GM23338 (cell line): Measurements from ENCODE around the gene CRABP1. TPM values are rescaled to one million over a fixed set of nuclear protein-coding genes. Genes with fewer than 3 reads are reported as not detected.

Experiments used
- ATAC-seq: fragments of 200-7000 bp; cut with Tn5 transposase; 3 replicates; pipeline ENCODE4 v1.9.1; 2020
- DNase-seq: peaks from one replicate; pipeline ENCODE4 v3.0.0-alpha.2; 2015; ENCODE audit warnings: low spot score
- H2AFZ ChIP-seq: fragments of 200-600 bp; sonication (generic); 2 replicates; pipeline ENCODE4 v1.8.0; 2016; ENCODE audit warnings: antibody characterized with exemption, mild to moderate bottlenecking, moderate library complexity
- H3F3A ChIP-seq: fragments of 200-600 bp; sonication (generic); replicated peaks from 2 replicates; pipeline ENCODE4 v1.8.0; 2017; ENCODE audit warnings: antibody characterized with exemption, mixed run types, low read depth
- H3K27ac ChIP-seq: fragments of 200-600 bp; sonication (generic); 2 replicates; pipeline ENCODE4 v1.6.1; 2016; ENCODE audit warnings: low read depth
- H3K27me3 ChIP-seq: fragments of 200-600 bp; sonication (generic); 2 replicates; pipeline ENCODE4 v1.8.0; 2016; ENCODE audit warnings: mild to moderate bottlenecking, mixed run types, moderate library complexity; ENCODE audit not compliant: insufficient read depth
- H3K36me3 ChIP-seq: fragments of 200-600 bp; sonication (generic); 2 replicates; pipeline ENCODE4 v1.8.0; 2016; ENCODE audit warnings: mild to moderate bottlenecking; ENCODE audit not compliant: insufficient read depth
- H3K4me1 ChIP-seq: fragments of 200-600 bp; sonication (generic); 2 replicates; pipeline ENCODE4 v1.8.0; 2016; ENCODE audit warnings: mild to moderate bottlenecking, moderate library complexity; ENCODE audit not compliant: insufficient read depth
- H3K4me2 ChIP-seq: fragments of 200-600 bp; sonication (generic); 2 replicates; pipeline ENCODE4 v1.7.1; 2017; ENCODE audit warnings: mixed run types
- H3K4me3 ChIP-seq: fragments of 200-600 bp; sonication (generic); 2 replicates; pipeline ENCODE4 v1.6.1; 2016; ENCODE audit warnings: mixed run types
- H3K79me2 ChIP-seq: fragments of 200-600 bp; sonication (generic); replicated peaks from 2 replicates; pipeline ENCODE4 v1.8.0; 2017; ENCODE audit warnings: mild to moderate bottlenecking; ENCODE audit not compliant: insufficient read depth
- H3K9me2 ChIP-seq: fragments of 200-600 bp; sonication (generic); 2 replicates; pipeline ENCODE4 v1.8.0; 2017; ENCODE audit not compliant: insufficient read depth
- H4K20me1 ChIP-seq: fragments of 200-600 bp; sonication (generic); replicated peaks from 2 replicates; pipeline ENCODE4 v1.8.0; 2017; ENCODE audit warnings: mild to moderate bottlenecking; ENCODE audit not compliant: insufficient read depth
- H3K27ac Mint-ChIP-seq: 2 replicates; pipeline ENCODE4 v1.8.0; 2020; ENCODE audit warnings: inconsistent platforms, mild to moderate bottlenecking, moderate library complexity, mixed read lengths
- H3K27me3 Mint-ChIP-seq: 3 replicates; pipeline ENCODE4 v1.8.0; 2022; ENCODE audit warnings: low read depth, mild to moderate bottlenecking, moderate library complexity, mixed read lengths, inconsistent platforms; ENCODE audit not compliant: insufficient read depth, poor library complexity
- H3K36me3 Mint-ChIP-seq: 3 replicates; pipeline ENCODE4 v1.8.0; 2021; ENCODE audit warnings: low read depth, mild to moderate bottlenecking, inconsistent platforms, moderate library complexity, mixed read lengths
- H3K4me1 Mint-ChIP-seq: 3 replicates; pipeline ENCODE4 v1.8.0; 2020; ENCODE audit warnings: mild to moderate bottlenecking, inconsistent platforms, mixed read lengths
- H3K4me3 Mint-ChIP-seq: 3 replicates; pipeline ENCODE4 v1.8.0; 2021; ENCODE audit warnings: moderate library complexity, mild to moderate bottlenecking, inconsistent platforms, mixed read lengths
- H3K9me3 Mint-ChIP-seq: 3 replicates; pipeline ENCODE4 v1.8.0; 2020; ENCODE audit warnings: moderate library complexity, mild to moderate bottlenecking, inconsistent platforms, mixed read lengths
- CTCF ChIP-seq, 2 experiments: fragments of 200-600 bp in 1 of 2; sonication (generic) in 1 of 2; conservative IDR thresholded peaks; 2 replicates each; pipeline versions ENCODE4 v1.5.1 to v1.6.1; 2016 to 2017; ENCODE audit warnings: antibody characterized with exemption in 2 of 2, low read depth in 2 of 2, mild to moderate bottlenecking in 2 of 2, moderate library complexity in 1 of 2
- EZH2 ChIP-seq: fragments of 200-600 bp; sonication (generic); IDR thresholded peaks from one replicate; pipeline ENCODE4 v1.8.0; 2017; ENCODE audit warnings: antibody characterized with exemption, mild to moderate bottlenecking, low read depth; ENCODE audit not compliant: unreplicated experiment
- EZH2phosphoT487 ChIP-seq: fragments of 200-600 bp; sonication (generic); IDR thresholded peaks from one replicate; pipeline ENCODE4 v1.8.1; 2018; ENCODE audit warnings: antibody characterized with exemption; ENCODE audit not compliant: unreplicated experiment
- JUNB ChIP-seq: IDR thresholded peaks from one replicate; pipeline ENCODE4 v1.6.1; 2016; ENCODE audit warnings: antibody characterized with exemption; ENCODE audit not compliant: unreplicated experiment
- NANOG ChIP-seq: IDR thresholded peaks from 2 replicates; pipeline ENCODE4 v1.6.1; 2016; ENCODE audit warnings: antibody characterized with exemption, borderline replicate concordance
- REST ChIP-seq: IDR thresholded peaks from one replicate; pipeline ENCODE4 v1.6.1; 2018; ENCODE audit warnings: antibody characterized with exemption; ENCODE audit not compliant: unreplicated experiment
- STAT1 ChIP-seq: IDR thresholded peaks from one replicate; pipeline ENCODE4 v1.6.1; 2016; ENCODE audit warnings: antibody characterized with exemption; ENCODE audit not compliant: unreplicated experiment
- ZNF114 ChIP-seq: fragments of 250-450 bp; sonication (Bioruptor Pico); IDR thresholded peaks from 2 replicates; pipeline ENCODE4 v1.5.0; 2020; ENCODE audit warnings: mild to moderate bottlenecking, moderate library complexity
- ZNF331 ChIP-seq: fragments of 250-450 bp; sonication (Bioruptor Pico); IDR thresholded peaks from 2 replicates; pipeline ENCODE4 v1.5.0; 2020; ENCODE audit warnings: low read depth, mild to moderate bottlenecking, moderate library complexity
- polyA plus RNA-seq: library from polyadenylated mRNA; unstranded; fragments of >200 nt; fragmentation: Nextera tagmentation; extraction: Ambion mirVana; gene quantifications from 2 replicates; pipeline ENCODE4 v1.2.1, GENCODE V29; 2016
- total RNA-seq: library from RNA; depleted of rRNA; stranded (reverse); fragments of >200 nt; shearing (Covaris generic); gene quantifications from 2 replicates; pipeline ENCODE4 v1.2.3, GENCODE V29; 2014
- TF ChIP-seq, protein P1 (sequence below): fragments of 250-450 bp; sonication (Bioruptor Pico); IDR thresholded peaks from 2 replicates; pipeline ENCODE4 v1.5.0; 2020; ENCODE audit warnings: mild to moderate bottlenecking, moderate library complexity

The CRABP1 gene
- total and polyA plus RNA-seq, 2 experiments from 2014 or later: 156 to 522 TPM

- Histone ChIP-seq H3K27ac (no peak overlapping the region), H2AFZ (peak overlapping the region; percentile 47; the same call in 1 of the 2 replicates), H4K20me1 (no peaks in the 10 kb centered on the region), H3K4me2 (no peak overlapping the region), H3K27me3 (no peaks in the 10 kb centered on the region), H3K4me3 (no peak overlapping the region), H3K79me2 (no peaks in the 10 kb centered on the region), H3K4me1 (peaks cover 21% of the 10 kb centered on the region; the same call in 1 of the 2 replicates), H3F3A (0 out of 2 replicates have a peak, but pooled peaks cover 2% of the 10 kb centered on the region), H3K36me3 (no peaks in the 10 kb centered on the region), H3K9me2 (no peaks in the 10 kb centered on the region)
- Mint-ChIP-seq H3K9me3 (no peaks in the 10 kb centered on the region), H3K27ac (no peak overlapping the region), H3K36me3 (no peaks in the 10 kb centered on the region), H3K4me3 (no peak overlapping the region), H3K27me3 (peaks cover 2% of the 10 kb centered on the region), H3K4me1 (peaks cover 43% of the 10 kb centered on the region)
- TF ChIP-seq CTCF (conservative IDR thresholded peaks at IDR 0.05; ENCODE audit: low read depth in 2 of 2) (0 out of 4 replicates have a peak, but pooled peaks of 1 of the 2 experiments have one; percentile 8), REST (no peak)
- no peak for DNase-seq
- no peak; the same call in 2 of the 3 replicates for ATAC-seq
Observed at GRCh38 chr15:78325092-78325843, 14.9 kb upstream of the CRABP1 start.

GRCh38 chr15:78327466-78327865, 12.7 kb upstream of the CRABP1 start:
- H3K4me2 ChIP-seq: no peak overlapping the region
- Mint-ChIP-seq H3K27me3 (peaks cover 2% of the 10 kb centered on the region), H3K4me1 (peaks cover 31% of the 10 kb centered on the region), H3K27ac (no peak overlapping the region), H3K36me3 (no peaks in the 10 kb centered on the region), H3K9me3 (no peaks in the 10 kb centered on the region), H3K4me3 (no peak overlapping the region)
- H3K36me3 ChIP-seq: no peaks in the 10 kb centered on the region
- H3F3A ChIP-seq: no peaks in the 10 kb centered on the region
- ATAC-seq: no peak
- no peak overlapping the region for H3K27ac ChIP-seq
- H4K20me1 ChIP-seq: no peaks in the 10 kb centered on the region
- H3K9me2 ChIP-seq: no peaks in the 10 kb centered on the region
- H3K27me3 ChIP-seq: no peaks in the 10 kb centered on the region
- H3K4me3 ChIP-seq: no peak overlapping the region
- no peak for DNase-seq
- no peak overlapping the region for H2AFZ ChIP-seq
- H3K4me1 ChIP-seq: peaks cover 13% of the 10 kb centered on the region
- H3K79me2 ChIP-seq: no peaks in the 10 kb centered on the region
- TF ChIP-seq NANOG (no peak), ZNF114 (CRISPR knock-in tag) (no peak), EZH2 (no peak), EZH2phosphoT487 (no peak), ZNF331 (CRISPR knock-in tag) (no peak), STAT1 (no peak), JUNB (no peak)
- TF ChIP-seq, protein P1, sequence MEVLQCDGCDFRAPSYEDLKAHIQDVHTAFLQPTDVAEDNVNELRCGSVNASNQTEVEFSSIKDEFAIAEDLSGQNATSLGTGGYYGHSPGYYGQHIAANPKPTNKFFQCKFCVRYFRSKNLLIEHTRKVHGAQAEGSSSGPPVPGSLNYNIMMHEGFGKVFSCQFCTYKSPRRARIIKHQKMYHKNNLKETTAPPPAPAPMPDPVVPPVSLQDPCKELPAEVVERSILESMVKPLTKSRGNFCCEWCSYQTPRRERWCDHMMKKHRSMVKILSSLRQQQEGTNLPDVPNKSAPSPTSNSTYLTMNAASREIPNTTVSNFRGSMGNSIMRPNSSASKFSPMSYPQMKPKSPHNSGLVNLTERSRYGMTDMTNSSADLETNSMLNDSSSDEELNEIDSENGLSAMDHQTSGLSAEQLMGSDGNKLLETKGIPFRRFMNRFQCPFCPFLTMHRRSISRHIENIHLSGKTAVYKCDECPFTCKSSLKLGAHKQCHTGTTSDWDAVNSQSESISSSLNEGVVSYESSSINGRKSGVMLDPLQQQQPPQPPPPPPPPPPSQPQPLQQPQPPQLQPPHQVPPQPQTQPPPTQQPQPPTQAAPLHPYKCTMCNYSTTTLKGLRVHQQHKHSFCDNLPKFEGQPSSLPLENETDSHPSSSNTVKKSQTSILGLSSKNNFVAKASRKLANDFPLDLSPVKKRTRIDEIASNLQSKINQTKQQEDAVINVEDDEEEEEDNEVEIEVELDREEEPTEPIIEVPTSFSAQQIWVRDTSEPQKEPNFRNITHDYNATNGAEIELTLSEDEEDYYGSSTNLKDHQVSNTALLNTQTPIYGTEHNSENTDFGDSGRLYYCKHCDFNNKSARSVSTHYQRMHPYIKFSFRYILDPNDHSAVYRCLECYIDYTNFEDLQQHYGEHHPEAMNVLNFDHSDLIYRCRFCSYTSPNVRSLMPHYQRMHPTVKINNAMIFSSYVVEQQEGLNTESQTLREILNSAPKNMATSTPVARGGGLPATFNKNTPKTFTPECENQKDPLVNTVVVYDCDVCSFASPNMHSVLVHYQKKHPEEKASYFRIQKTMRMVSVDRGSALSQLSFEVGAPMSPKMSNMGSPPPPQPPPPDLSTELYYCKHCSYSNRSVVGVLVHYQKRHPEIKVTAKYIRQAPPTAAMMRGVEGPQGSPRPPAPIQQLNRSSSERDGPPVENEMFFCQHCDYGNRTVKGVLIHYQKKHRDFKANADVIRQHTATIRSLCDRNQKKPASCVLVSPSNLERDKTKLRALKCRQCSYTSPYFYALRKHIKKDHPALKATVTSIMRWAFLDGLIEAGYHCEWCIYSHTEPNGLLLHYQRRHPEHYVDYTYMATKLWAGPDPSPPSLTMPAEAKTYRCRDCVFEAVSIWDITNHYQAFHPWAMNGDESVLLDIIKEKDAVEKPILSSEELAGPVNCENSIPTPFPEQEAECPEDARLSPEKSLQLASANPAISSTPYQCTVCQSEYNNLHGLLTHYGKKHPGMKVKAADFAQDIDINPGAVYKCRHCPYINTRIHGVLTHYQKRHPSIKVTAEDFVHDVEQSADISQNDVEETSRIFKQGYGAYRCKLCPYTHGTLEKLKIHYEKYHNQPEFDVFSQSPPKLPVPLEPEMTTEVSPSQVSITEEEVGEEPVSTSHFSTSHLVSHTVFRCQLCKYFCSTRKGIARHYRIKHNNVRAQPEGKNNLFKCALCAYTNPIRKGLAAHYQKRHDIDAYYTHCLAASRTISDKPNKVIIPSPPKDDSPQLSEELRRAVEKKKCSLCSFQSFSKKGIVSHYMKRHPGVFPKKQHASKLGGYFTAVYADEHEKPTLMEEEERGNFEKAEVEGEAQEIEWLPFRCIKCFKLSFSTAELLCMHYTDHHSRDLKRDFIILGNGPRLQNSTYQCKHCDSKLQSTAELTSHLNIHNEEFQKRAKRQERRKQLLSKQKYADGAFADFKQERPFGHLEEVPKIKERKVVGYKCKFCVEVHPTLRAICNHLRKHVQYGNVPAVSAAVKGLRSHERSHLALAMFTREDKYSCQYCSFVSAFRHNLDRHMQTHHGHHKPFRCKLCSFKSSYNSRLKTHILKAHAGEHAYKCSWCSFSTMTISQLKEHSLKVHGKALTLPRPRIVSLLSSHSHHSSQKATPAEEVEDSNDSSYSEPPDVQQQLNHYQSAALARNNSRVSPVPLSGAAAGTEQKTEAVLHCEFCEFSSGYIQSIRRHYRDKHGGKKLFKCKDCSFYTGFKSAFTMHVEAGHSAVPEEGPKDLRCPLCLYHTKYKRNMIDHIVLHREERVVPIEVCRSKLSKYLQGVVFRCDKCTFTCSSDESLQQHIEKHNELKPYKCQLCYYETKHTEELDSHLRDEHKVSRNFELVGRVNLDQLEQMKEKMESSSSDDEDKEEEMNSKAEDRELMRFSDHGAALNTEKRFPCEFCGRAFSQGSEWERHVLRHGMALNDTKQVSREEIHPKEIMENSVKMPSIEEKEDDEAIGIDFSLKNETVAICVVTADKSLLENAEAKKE (CRISPR knock-in tag): no peak
